Natural killer cell (primary cell): ENCODE data around the gene RASL10B. TPM values are rescaled to one million over a fixed set of nuclear protein-coding genes. Genes with fewer than 3 reads are reported as not detected.

Experiments used
- ATAC-seq, 3 donors: fragments of 150-1000 bp in 2 of 3; fragments of 200-7000 bp in 1 of 3; cut with Tn5 transposase; 1 replicate in 1 of 3; 2 replicates in 2 of 3; pipeline ENCODE4 v1.10.0; 2021; ENCODE audit warnings: mild to moderate bottlenecking in 2 of 3, moderate library complexity in 2 of 3
- DNase-seq, 2 donors: peaks; one replicate each; pipeline versions ENCODE4 v3.0.0 to v3.0.0-alpha.2; 2013 to 2021; ENCODE audit warnings: mixed read lengths in 1 of 2
- H3K27ac ChIP-seq: one replicate; pipeline ENCODE4 v1.5.1; 2013; ENCODE audit warnings: mild to moderate bottlenecking, low read length
- H3K27me3 ChIP-seq: one replicate; pipeline ENCODE4 v1.6.1; 2013; ENCODE audit warnings: low read length; ENCODE audit not compliant: control insufficient read depth, insufficient read depth
- H3K36me3 ChIP-seq: one replicate; pipeline ENCODE4 v1.6.1; 2013; ENCODE audit warnings: low read length; ENCODE audit not compliant: control insufficient read depth, insufficient read depth
- H3K4me1 ChIP-seq: one replicate; pipeline ENCODE4 v1.6.1; 2013; ENCODE audit warnings: low read length; ENCODE audit not compliant: control insufficient read depth, insufficient read depth
- H3K4me3 ChIP-seq: one replicate; pipeline ENCODE4 v1.5.1; 2013; ENCODE audit warnings: low read length
- H3K9me3 ChIP-seq: one replicate; pipeline ENCODE4 v1.6.1; 2013; ENCODE audit warnings: low read length; ENCODE audit not compliant: control insufficient read depth, insufficient read depth
- H3K27ac Mint-ChIP-seq, 2 donors: one replicate each; pipeline ENCODE4 v1.8.0; 2022; ENCODE audit warnings: mild to moderate bottlenecking in 2 of 2, mixed read lengths in 2 of 2, moderate library complexity in 1 of 2
- H3K27me3 Mint-ChIP-seq, 2 donors: one replicate each; pipeline ENCODE4 v1.8.0; 2022; ENCODE audit warnings: low read depth in 2 of 2, mixed read lengths in 2 of 2
- H3K36me3 Mint-ChIP-seq: one replicate; pipeline ENCODE4 v1.8.0; 2022; ENCODE audit warnings: mixed read lengths
- H3K4me1 Mint-ChIP-seq, 2 donors: one replicate each; pipeline ENCODE4 v1.8.0; 2022; ENCODE audit warnings: mixed read lengths in 2 of 2
- H3K4me3 Mint-ChIP-seq: one replicate; pipeline ENCODE4 v1.8.0; 2022; ENCODE audit warnings: mild to moderate bottlenecking, moderate library complexity, mixed read lengths
- H3K9me3 Mint-ChIP-seq, 2 donors: one replicate each; pipeline ENCODE4 v1.8.0; 2022; ENCODE audit warnings: mixed read lengths in 2 of 2
- WGBS: methylation state at CpG from one replicate; pipeline ENCODE4 v1.1.7; 2013; ENCODE audit warnings: missing lambda C conversion rate; ENCODE audit not compliant: insufficient coverage; 5-methylcytosine and 5-hydroxymethylcytosine counted together
- intact Hi-C: fragments of 100-400 bp; cut with micrococcal nuclease; formaldehyde crosslinking; loops from one replicate; pipeline ENCODE4 v1.14.2; 2022
- total RNA-seq, 4 donors: library from RNA; stranded (reverse); fragments of 120-200 nt in 1 of 4; gene quantifications; one replicate each; pipeline versions ENCODE4 v1.2.3 to v1.2.4, GENCODE V29; 2013 to 2022
- TF ChIP-seq, protein P1 (sequence below): fragments of 200-600 bp; IDR thresholded peaks from one replicate; pipeline ENCODE4 v1.8.0; 2022; ENCODE audit warnings: antibody characterized with exemption

RASL10B gene
- total RNA-seq, 3 donors from 2014 or later (not counting 1 experiment from before 2014, with no cell fraction given), result 0.07 TPM; not detected in 2

DNA sequence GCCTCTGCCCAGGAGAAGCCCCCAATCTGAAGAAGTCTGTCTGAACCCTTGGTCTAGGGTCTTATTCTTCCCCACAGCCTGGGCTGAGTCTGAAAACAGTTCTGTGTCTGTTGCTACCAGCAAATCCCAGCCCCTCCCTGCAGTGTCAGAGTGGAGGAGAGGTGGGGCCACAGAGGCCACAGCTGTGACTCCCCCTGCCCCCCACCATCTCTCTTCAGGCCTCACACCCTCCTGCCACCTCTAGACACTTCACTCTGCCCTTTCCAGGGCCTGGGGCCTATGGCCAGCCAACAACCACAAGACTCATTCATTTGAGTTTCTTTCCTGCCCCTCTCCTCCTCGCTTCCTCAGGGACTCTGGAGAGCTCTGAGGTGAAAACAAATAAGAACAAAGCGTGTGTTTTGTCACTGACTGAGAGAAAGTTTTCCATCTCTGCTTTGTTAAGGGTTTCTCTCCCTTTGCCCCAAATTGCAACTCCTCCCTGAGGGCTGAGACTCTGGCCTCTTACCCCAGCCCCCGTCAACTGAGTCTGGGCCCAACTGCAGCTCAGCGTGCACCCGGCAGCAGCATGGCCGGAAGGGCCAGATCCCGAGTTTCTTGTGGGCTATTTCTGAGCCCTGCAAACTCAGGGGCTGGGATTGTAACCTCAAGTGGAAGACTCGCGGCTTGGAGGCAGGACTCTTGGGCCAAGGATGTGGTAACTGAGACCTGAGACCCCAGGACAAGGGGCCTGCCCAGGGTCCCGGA, 42.4 kb downstream of the RASL10B start:
- H3K36me3 Mint-ChIP-seq, result no peaks in the 10 kb centered on the region
- H3K36me3 ChIP-seq, result no peaks in the 10 kb centered on the region
- peaks cover 7 to 11% of the 10 kb centered on the region in 2 donors for H3K27me3 Mint-ChIP-seq
- H3K27ac ChIP-seq, result no peak overlapping the region
- DNase-seq (no peak), ATAC-seq (no peak)
- no peak overlapping the region for H3K4me3 ChIP-seq
- no peaks in the 10 kb centered on the region for H3K9me3 Mint-ChIP-seq
- no peaks in the 10 kb centered on the region for H3K27me3 ChIP-seq
- H3K27ac Mint-ChIP-seq, result no peak overlapping the region
- 71% methylated on average over 10 of the region's 10 CpGs for WGBS
- H3K4me1 ChIP-seq, result no peaks in the 10 kb centered on the region
- no peaks in the 10 kb centered on the region for H3K9me3 ChIP-seq
- no peaks in the 10 kb centered on the region for H3K4me1 Mint-ChIP-seq
- no peak overlapping the region for H3K4me3 Mint-ChIP-seq
- intact Hi-C loops, result no loop called here
- TF ChIP-seq, protein P1, sequence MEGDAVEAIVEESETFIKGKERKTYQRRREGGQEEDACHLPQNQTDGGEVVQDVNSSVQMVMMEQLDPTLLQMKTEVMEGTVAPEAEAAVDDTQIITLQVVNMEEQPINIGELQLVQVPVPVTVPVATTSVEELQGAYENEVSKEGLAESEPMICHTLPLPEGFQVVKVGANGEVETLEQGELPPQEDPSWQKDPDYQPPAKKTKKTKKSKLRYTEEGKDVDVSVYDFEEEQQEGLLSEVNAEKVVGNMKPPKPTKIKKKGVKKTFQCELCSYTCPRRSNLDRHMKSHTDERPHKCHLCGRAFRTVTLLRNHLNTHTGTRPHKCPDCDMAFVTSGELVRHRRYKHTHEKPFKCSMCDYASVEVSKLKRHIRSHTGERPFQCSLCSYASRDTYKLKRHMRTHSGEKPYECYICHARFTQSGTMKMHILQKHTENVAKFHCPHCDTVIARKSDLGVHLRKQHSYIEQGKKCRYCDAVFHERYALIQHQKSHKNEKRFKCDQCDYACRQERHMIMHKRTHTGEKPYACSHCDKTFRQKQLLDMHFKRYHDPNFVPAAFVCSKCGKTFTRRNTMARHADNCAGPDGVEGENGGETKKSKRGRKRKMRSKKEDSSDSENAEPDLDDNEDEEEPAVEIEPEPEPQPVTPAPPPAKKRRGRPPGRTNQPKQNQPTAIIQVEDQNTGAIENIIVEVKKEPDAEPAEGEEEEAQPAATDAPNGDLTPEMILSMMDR, result no peak

- H3K4me1 Mint-ChIP-seq, result no peaks in the 10 kb centered on the region
Measured at GRCh38 chr17:35774499-35774898, 43.1 kb downstream of the RASL10B start.

GRCh38 chr17:35775039-35775438, 43.6 kb downstream of the RASL10B start:
- no peak for ATAC-seq
- intact Hi-C loops, result no loop called here
- TF ChIP-seq, protein P1, result no peak
- no peaks in the 10 kb centered on the region for H3K36me3 ChIP-seq
- no peak overlapping the region for H3K4me3 Mint-ChIP-seq
- H3K4me1 Mint-ChIP-seq, result no peaks in the 10 kb centered on the region
- H3K27me3 Mint-ChIP-seq, result peaks cover 7 to 11% of the 10 kb centered on the region in 2 donors
- no peaks in the 10 kb centered on the region for H3K9me3 Mint-ChIP-seq
- H3K4me1 ChIP-seq, result no peaks in the 10 kb centered on the region
- no peak overlapping the region for H3K4me3 ChIP-seq
- no peak overlapping the region for H3K27ac ChIP-seq
- H3K27ac Mint-ChIP-seq, result no peak overlapping the region
- no peaks in the 10 kb centered on the region for H3K27me3 ChIP-seq
- H3K9me3 ChIP-seq, result no peaks in the 10 kb centered on the region
- DNase-seq, result no peak
- H3K36me3 Mint-ChIP-seq, result no peaks in the 10 kb centered on the region
- WGBS, result 75% methylated on average over 5 of the region's 5 CpGs

More at GRCh38 chr17:35774499-35774898, 43.1 kb downstream of the RASL10B start:
- TF ChIP-seq, protein P1, result no peak
- Histone ChIP-seq H3K27ac (no peak overlapping the region), H3K27me3 (no peaks in the 10 kb centered on the region), H3K4me1 (no peaks in the 10 kb centered on the region), H3K4me3 (no peak overlapping the region), H3K36me3 (no peaks in the 10 kb centered on the region), H3K9me3 (no peaks in the 10 kb centered on the region)
- intact Hi-C loops, result no loop called here
- ATAC-seq, result no peak
- Mint-ChIP-seq H3K9me3 (no peaks in the 10 kb centered on the region), H3K4me3 (no peak overlapping the region), H3K27ac (no peak overlapping the region), H3K36me3 (no peaks in the 10 kb centered on the region), H3K27me3 (peaks cover 7 to 11% of the 10 kb centered on the region in 2 donors)
- 92% methylated on average over 2 of the region's 5 CpGs for WGBS
- DNase-seq, result no peak

- Mint-ChIP-seq H3K27ac (no peak overlapping the region), H3K4me3 (no peak overlapping the region), H3K27me3 (peaks cover 8 to 11% of the 10 kb centered on the region in 2 donors), H3K4me1 (no peaks in the 10 kb centered on the region), H3K9me3 (no peaks in the 10 kb centered on the region), H3K36me3 (no peaks in the 10 kb centered on the region)
- no peaks in the 10 kb centered on the region for H3K9me3 ChIP-seq
- H3K4me1 ChIP-seq, result no peaks in the 10 kb centered on the region
- H3K27me3 ChIP-seq, result no peaks in the 10 kb centered on the region
- no peak for ATAC-seq
- TF ChIP-seq, protein P1, result no peak
- H3K27ac ChIP-seq, result no peak overlapping the region
- H3K4me3 ChIP-seq, result no peak overlapping the region
- H3K36me3 ChIP-seq, result no peaks in the 10 kb centered on the region
- WGBS, result 34% methylated on average over 6 of the region's 6 CpGs
- intact Hi-C loops, result no loop called here
- no peak for DNase-seq
Measured at GRCh38 chr17:35775583-35775982, 44.1 kb downstream of the RASL10B start.
